Urinary bladder (tissue), 4 donors: ENCODE results near the gene LRRC8D. TPM values are rescaled to one million over a fixed set of nuclear protein-coding genes. Genes with fewer than 3 reads are reported as not detected.
A peak's percentile ranks its signal among the peaks of the same experiment; 100 is the strongest.

ENCODE experiments used
- DNase-seq: peaks from one replicate; pipeline ENCODE4 v3.0.0-alpha.2; 2015; ENCODE audit errors: extremely low spot score
- H3K27ac ChIP-seq: one replicate; pipeline ENCODE4 v1.5.1; 2013; ENCODE audit warnings: low read depth, mild to moderate bottlenecking, moderate library complexity
- H3K36me3 ChIP-seq: one replicate; pipeline ENCODE4 v1.6.1; 2013; ENCODE audit warnings: mild to moderate bottlenecking, moderate library complexity; ENCODE audit not compliant: insufficient read depth
- H3K4me1 ChIP-seq: one replicate; pipeline ENCODE4 v1.6.1; 2013; ENCODE audit warnings: mild to moderate bottlenecking, moderate library complexity; ENCODE audit not compliant: insufficient read depth
- H3K4me3 ChIP-seq: one replicate; pipeline ENCODE4 v1.5.1; 2013; ENCODE audit warnings: low read depth, low read length
- WGBS: extraction: QIAGEN DNeasy Blood & Tissue Kit; methylation state at CpG from one replicate; pipeline ENCODE4 v1.1.7; 2013; 5-methylcytosine and 5-hydroxymethylcytosine counted together
- polyA plus RNA-seq: library from polyadenylated mRNA; stranded (reverse); fragments of 200-250 nt; gene quantifications from one replicate; pipeline ENCODE4 v1.2.3, GENCODE V29; 2013
- total RNA-seq: library from RNA; depleted of rRNA; stranded (reverse); fragments of >200 nt; gene quantifications from one replicate; pipeline ENCODE4 v1.2.3, GENCODE V29; 2014
- donor health status: healthy with polysubstance abuse.
- donor health status: healthy.

The LRRC8D gene
- total and polyA plus RNA-seq, 2 donors: 8.3 to 21.6 TPM

DNA sequence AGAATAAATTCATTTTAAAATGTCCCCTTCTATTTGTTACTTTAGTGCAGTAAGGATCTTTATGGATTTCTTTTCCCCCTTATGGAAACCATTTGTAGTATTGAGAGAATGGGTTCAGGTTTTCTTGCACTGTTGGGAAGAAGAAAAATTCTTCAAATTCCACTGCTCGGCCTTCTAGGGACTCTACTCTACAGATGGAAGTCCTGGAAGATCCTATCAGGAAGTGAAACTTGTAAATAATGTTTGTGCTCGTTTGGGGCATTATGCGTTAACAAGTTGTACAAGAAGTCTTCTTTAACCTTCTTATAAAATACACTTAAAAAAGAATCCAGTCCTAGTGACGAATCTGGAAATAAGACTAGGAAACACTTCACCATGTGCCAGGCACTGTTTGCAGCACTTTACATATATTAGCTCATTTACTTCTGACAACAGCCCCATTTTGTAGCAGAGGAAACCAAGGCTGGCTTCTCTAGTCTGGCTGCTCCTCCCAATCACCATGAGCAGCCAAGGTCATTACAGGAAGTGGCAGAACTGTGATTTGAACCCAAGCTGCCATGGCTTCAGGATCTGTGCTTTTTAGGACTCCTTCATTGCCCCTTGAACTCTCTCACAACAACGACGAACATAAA, 11.8 kb downstream of the LRRC8D start:
- Histone ChIP-seq H3K4me3 (no peak overlapping the region), H3K36me3 (no peaks in the 10 kb centered on the region), H3K4me1 (no peaks in the 10 kb centered on the region), H3K27ac (no peak overlapping the region)
- no peak for DNase-seq
- 65% methylated on average over 6 of the region's 6 CpGs for WGBS

DNA sequence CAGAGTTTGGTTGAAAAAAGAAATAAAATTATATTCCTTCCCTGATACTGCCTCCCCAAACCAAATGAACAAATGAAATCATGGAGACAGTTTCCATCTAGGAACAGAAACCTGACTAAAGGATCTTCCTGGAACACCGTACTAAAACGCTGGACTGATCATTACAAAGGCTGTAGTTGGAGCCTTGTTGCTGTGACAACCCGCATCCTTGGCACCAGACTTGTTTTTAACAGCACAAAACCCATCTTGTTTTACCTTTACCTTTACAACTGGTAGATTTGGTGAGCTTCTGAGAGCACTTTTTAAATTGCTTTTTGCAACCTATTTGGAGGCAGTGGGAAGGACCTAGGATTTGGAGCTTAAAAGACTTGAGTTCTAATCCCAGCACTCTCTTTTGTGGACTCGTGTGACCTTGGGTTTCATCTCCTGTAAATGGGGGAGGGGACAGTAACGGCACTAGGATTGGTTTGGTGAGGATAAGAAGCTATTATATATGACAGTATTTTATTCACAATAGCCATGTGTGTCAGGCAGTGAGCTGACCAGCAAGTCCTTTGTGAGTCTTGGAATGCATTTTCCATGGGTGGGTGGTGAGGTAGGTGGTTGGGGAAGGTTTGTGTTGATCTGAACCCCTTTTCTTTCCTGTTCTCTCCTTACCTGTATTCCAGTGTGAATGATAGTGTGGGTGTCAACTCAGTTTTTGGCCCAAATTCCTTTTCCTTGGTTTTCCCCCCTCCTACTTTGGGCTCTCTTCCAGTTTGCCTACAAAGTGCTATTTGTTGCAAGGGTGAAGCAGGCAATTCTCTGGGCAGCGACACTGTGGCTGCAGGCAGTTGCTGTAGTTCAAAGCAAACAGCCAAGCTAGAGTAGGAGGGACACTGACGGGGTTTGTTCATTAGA, 12.6 kb downstream of the LRRC8D start:
- Histone ChIP-seq H3K4me1 (no peaks in the 10 kb centered on the region), H3K36me3 (no peaks in the 10 kb centered on the region), H3K27ac (no peak overlapping the region), H3K4me3 (no peak overlapping the region)
- 83% methylated on average over 7 of the region's 7 CpGs for WGBS
- DNase-seq: no peak

DNA sequence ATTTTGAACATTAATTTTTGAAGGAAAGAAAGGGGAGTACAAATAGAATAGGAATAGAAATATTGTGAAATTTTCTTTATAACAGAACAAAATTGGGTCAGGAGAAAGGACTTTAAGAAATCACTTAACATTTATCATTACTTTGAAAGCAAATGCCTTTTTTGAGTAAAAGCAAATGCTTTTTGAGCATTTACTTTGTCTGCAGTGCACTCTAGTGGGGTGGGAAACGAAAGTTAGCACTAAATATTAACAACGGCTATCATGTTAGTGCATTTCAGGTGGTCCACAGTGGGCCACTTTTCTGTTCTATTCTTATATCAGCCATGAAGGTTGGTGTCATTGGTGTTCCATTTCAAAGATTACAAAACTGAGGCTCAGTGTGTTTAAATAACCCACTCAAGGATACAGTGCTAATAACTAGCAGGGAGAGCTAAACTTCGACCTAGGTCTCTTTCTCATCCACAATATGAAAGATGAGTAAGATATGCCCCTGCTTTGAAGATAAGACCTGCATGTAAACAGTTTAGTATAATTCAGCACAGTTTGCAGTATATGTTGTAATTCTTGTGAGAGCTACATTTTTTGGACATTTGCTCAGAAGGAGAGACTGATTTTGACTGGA, 13.4 kb downstream of the LRRC8D start:
- no peaks in the 10 kb centered on the region for H3K36me3 ChIP-seq

DNA sequence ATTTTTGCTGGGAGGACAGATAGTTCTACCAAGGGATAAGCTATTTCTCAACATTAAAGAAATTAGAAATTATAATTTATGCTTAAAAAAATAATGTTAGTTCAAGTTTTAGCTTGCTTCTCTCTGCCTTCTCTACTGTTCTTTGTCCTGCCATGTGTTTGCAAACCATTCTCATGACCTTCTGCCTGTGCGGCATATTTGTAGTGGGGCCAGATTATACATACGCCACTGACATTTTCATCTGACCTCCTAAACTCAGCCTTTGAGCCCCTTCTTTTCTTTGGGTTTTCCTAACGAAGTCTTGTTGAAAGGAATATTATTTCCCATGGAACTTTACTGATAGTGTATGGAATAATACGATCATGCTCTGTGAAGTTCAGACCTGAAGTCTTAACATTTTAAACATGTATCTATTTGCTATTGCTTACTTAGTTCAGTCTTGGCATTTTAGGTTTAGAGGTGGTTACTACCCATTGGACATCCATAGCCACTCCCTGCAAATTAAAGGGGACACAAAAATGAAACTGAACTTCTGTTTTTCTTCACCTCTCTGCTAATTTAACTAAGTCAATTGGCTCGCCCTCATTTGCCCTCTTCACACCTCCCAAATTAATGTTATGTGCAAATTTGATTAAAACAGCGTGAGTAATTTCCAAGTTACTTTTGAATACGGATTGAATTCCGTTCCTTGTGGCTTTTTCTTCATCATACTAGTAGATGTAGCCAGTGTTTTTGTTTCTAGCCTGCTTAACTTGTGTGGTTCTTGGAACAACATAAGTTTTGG, 15.6 kb downstream of the LRRC8D start:
- H3K27ac ChIP-seq: no peak overlapping the region
- 87% methylated on average over 8 of the region's 8 CpGs for WGBS

More for the DNA sequence above, 13.4 kb downstream of the LRRC8D start:
- WGBS: 69% methylated on average over 3 of the region's 3 CpGs
- DNase-seq: no peak
- H3K4me3 ChIP-seq: no peak overlapping the region
- H3K4me1 ChIP-seq: no peaks in the 10 kb centered on the region
- H3K27ac ChIP-seq: no peak overlapping the region

DNA sequence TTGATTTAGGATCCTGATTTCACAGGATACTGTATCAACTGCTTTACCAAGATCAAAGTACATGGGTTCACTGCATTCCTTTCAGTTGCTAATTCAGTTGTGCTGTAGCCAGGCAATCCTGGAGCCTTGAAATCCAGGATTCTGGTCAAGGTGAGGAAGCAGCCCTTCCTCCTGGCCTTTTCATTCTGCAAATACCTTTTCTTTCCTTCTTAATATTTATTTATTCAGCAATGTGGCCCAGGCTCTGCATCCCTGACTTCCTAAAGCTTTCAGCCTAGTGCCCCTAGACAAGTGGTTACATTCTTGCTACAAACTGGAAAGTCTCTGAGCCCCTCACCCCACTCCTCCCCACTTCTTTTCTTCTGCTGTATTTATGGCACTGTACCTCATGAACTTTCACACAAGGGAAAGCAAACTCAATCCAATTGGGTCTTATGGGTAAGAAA, 16.2 kb downstream of the LRRC8D start:
- DNase-seq: no peak
- Histone ChIP-seq H3K27ac (no peak overlapping the region), H3K4me1 (no peaks in the 10 kb centered on the region), H3K36me3 (no peaks in the 10 kb centered on the region), H3K4me3 (no peak overlapping the region)

More for the DNA sequence above, 15.6 kb downstream of the LRRC8D start:
- no peak overlapping the region for H3K4me3 ChIP-seq
- no peak for DNase-seq
- H3K4me1 ChIP-seq: no peaks in the 10 kb centered on the region
- no peaks in the 10 kb centered on the region for H3K36me3 ChIP-seq

DNA sequence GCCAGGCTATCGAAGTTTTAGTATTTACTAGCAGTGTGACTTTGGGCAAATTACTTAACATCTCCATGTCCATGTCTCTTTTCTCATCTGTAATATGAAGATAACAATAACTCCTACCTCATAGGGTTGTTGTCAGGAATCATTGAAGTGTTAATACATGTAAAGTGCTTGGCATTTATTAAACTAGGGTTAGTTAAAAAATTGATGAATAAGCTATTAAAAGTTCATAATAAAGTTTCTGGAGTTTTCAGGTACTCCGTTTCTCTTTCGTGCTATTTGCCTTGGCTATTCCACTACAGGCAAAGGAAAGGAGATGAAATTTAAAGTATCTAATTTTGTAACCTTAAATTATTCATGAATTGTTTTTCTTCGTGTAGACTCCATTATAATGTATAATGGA, 16.7 kb downstream of the LRRC8D start:
- Histone ChIP-seq H3K4me1 (no peaks in the 10 kb centered on the region), H3K27ac (no peak overlapping the region), H3K4me3 (no peak overlapping the region), H3K36me3 (no peaks in the 10 kb centered on the region)
- 94% methylated on average over 4 of the region's 4 CpGs for WGBS
- DNase-seq: no peak

DNA sequence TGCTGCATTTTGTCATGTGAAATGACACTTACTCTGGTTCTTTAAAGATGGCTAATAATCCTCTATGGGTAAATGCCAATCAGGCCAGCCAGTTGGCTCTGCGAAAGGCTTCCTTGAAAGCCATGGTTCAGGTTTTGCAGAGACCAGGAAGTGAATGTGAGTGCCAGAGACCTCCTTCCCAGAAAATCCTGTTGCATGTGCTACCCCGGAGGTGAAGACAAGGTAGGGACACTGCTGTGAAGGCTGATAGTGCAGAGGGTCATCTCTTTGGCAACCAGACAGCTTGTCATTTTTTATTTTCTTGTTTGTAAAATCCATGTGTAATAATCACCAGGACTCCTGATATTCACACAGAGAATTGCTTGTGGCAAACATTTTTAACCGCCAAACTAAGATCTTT, 18.7 kb downstream of the LRRC8D start:
- WGBS: 95% methylated on average over 3 of the region's 3 CpGs
- H3K4me3 ChIP-seq: no peak overlapping the region
- DNase-seq: no peak
- H3K4me1 ChIP-seq: no peaks in the 10 kb centered on the region
- H3K36me3 ChIP-seq: no peaks in the 10 kb centered on the region
- no peak overlapping the region for H3K27ac ChIP-seq

DNA sequence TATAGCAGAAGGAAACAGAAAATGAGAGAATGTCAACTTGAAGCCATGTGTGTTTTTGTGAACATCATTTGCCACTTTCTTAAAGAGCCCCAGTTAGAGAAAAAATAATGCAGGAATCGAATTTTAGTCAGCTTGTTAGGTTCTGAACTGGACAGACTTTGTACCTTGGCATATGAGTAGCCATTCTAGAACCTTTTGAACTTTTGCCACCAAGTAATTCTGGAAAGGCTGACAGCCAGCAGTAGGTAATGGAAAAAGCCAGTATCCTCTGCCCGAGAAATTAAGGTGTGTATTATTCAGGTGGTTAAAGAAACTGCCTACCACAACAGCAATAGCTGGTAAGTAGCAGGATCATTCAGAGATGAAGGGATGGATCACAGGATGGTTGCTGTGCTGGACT, 20.7 kb downstream of the LRRC8D start:
- no peak for DNase-seq
- H3K4me3 ChIP-seq: no peak overlapping the region
- H3K27ac ChIP-seq: no peak overlapping the region
- H3K36me3 ChIP-seq: no peaks in the 10 kb centered on the region
- no peaks in the 10 kb centered on the region for H3K4me1 ChIP-seq
- 95% methylated on average over 2 of the region's 2 CpGs for WGBS

DNA sequence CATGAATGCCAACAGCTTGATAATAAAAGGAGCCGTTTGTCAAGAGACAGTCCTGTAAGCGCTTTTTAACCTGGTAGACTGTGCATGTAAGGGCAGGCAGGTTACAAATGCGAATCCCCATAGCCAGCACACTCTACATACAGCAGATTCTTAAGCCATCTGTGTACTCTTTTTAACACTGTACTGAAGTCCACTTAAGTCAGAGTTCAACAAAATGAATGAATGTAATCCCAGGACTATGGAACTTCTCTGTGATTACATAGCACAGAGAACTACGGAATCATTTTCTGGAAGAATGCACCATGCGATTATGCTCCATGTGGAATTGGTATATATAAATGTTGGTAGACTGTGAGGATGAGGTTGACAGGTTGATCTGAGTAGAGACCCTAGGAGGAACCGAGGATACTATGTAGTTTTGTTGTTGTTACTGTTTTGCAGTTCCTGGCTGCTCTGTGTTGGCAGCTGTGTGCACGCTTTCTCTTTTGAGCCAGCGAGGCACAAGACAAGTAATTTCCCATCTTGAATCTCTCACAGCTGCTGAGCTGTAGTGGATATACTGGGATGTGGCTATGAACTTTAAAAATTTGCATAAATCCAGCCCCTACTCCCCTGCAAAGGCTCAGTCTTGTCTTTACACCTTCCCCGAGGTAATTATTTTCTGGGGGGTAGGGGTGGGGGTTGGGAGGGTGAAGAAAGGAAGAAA, 21.9 kb downstream of the LRRC8D start:
- Histone ChIP-seq H3K27ac (no peak overlapping the region), H3K36me3 (no peaks in the 10 kb centered on the region), H3K4me3 (peak overlapping the region; percentile 57), H3K4me1 (no peaks in the 10 kb centered on the region)
- no peak for DNase-seq
- 17% methylated on average over 9 of the region's 9 CpGs for WGBS

DNA sequence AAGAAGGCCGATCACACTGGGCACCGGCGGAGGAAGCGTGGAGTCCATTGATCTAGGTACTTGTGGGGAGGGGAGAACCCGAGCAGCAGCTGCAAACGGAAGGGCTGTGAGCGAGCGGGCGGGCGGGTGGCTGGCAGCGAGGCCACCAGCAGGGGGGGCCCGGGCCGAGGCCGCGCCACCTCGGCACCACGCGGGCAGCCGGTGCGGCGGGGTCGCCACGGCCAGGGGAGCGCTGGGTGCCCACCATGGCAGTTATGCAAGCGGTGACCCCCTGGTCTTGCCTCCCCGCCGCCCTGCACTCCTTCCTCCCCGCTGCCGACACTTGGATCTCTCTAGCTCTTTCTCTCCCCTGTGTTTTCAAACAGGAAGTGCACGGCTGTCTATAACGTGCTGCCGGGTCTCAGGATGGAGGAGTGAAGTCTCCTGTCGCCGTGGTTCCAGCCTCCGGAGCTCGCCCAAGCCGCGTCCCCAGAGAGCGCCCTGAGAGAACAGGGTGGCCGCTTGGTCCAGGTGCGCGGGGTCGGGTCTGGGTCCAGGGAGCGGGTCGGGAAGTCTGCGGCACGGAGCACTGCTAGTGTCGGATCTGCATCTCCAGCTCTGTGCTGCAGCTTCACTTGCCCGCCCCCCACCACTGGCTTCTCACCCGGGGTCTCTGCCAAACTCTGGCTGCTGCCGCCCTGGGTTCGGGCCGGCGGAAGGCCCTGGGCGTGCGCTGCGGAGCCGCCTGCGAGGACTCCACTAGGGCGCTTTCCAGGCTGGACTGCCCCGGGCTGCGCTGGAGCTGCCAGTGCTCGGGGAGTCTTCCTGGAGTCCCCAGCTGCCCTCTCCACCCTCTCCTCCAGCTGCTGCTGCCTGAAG, 22.7 kb downstream of the LRRC8D start:
- under 1% methylated on average over 63 of the region's 63 CpGs for WGBS
- peak; percentile 15 for DNase-seq

DNA sequence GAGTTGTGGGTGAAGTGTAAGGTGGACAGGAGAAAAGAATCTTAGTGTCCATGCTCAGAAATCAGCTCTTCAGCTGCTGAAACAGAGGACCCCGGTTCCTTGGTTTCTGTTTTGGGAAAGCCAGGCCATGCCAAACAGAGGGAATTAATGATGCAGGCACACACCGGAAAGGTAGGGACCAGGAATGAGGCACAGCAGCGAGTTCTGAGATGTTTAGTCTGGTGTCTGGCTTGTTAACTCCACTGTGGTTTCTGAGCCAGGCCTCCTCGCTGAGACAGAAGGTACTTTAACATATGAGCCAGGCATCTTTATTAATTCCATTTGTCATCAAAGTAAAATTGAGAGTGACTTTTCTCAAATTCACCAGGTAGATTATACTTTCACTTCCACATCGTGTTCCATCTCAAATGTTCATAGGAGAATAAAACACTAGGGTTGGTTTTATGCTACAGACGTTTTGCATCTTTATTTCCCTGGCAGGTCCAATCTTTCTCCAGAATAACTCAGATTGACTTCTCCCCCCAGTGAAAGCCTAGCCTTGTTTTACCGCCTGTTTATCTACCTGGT, 23.5 kb downstream of the LRRC8D start:
- DNase-seq: no peak
- no peaks in the 10 kb centered on the region for H3K36me3 ChIP-seq
- H3K4me3 ChIP-seq: peak overlapping the region; percentile 57
- H3K27ac ChIP-seq: no peak overlapping the region
- 52% methylated on average over 7 of the region's 7 CpGs for WGBS
- no peaks in the 10 kb centered on the region for H3K4me1 ChIP-seq

More for the DNA sequence above, 22.7 kb downstream of the LRRC8D start:
- Histone ChIP-seq H3K36me3 (no peaks in the 10 kb centered on the region), H3K4me3 (peak overlapping the region; percentile 57), H3K27ac (peak overlapping the region; percentile 11), H3K4me1 (no peaks in the 10 kb centered on the region)

DNA sequence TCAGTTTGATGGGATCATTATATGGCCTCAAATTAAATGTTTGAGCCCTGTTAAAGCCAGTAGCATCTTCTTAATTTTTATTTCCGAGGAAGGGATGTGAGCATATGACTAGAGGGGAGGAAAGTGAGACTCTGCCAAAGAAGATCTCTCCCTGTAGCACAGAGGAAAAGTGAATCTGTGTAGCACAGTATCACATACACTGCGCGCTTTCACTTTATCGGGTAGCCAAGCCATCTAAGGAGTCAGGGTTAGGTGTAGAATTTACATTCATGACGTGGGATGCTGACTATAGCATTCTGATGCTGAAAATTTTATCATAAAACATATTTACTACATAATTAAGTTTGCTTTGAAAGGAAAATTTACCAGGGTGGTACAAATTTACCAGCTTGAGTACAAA, 24.0 kb downstream of the LRRC8D start:
- Histone ChIP-seq H3K27ac (no peak overlapping the region), H3K4me3 (no peak overlapping the region), H3K36me3 (no peaks in the 10 kb centered on the region), H3K4me1 (no peaks in the 10 kb centered on the region)
- 91% methylated on average over 5 of the region's 5 CpGs for WGBS
- no peak for DNase-seq
